K562 (cell line): ENCODE data around the gene STYXL1. TPM values are rescaled to one million over a fixed set of nuclear protein-coding genes. Genes with fewer than 3 reads are reported as not detected.

Source experiments
- ATAC-seq: fragments of 200-7000 bp; cut with Tn5 transposase; 3 replicates; pipeline ENCODE4 v1.9.1; 2020; ENCODE audit warnings: moderate library complexity
- BruUV-seq: library from RNA; stranded (reverse); fragments of 400-500 nt; replicated peaks from 2 replicates; lab custom pipeline; 2021; lab: Mats Ljungman, UMichigan
- CTCF ChIA-PET: fragments of 300-600 bp; formaldehyde crosslinking; extraction: SDS; loops from one replicate; lab custom pipeline; 2021; ENCODE audit warnings: low intra/inter-chr PET ratio; lab: Yijun Ruan, JAX
- POLR2A ChIA-PET: fragments of 300-600, 350-650 bp; sonication (Branson Sonifier 250); formaldehyde crosslinking; extraction: SDS; loops from one replicate; lab custom pipeline; 2021; ENCODE audit warnings: antibody characterized with exemption, inconsistent platforms; lab: Yijun Ruan, JAX
- DNase-seq, 4 experiments: peaks; one replicate each; pipeline versions ENCODE4 v3.0.0 to v3.0.0-alpha.2; 2011 to 2018; ENCODE audit warnings: low spot score in 3 of 4, mixed read lengths in 3 of 4; ENCODE audit errors: extremely low read depth in 1 of 4
- FAIRE-seq: peaks from 2 replicates; lab custom pipeline; 2011; peaks lifted over from hg19 to GRCh38; lab: Jason Lieb, UNC
- H2AFZ ChIP-seq: 2 replicates; pipeline ENCODE4 v1.6.0; 2011; ENCODE audit warnings: low read depth, low read length, control low read depth, inconsistent platforms
- H3K27ac ChIP-seq: fragments of 200-600 bp; 3 replicates; pipeline ENCODE4 v1.8.0; 2011; ENCODE audit warnings: low read depth, mild to moderate bottlenecking, control low read depth, inconsistent platforms, low read length, moderate library complexity, mixed read lengths; ENCODE audit errors: extremely low read depth
- H3K27me3 ChIP-seq, 2 experiments: fragments of 300-600 bp in 1 of 2; 2 replicates in 1 of 2; 3 replicates in 1 of 2; pipeline versions ENCODE4 v1.6.0 to v1.8.0; 2011; ENCODE audit warnings: inconsistent platforms in 2 of 2, low read length in 2 of 2, mild to moderate bottlenecking in 1 of 2, mixed read lengths in 1 of 2, moderate library complexity in 1 of 2; ENCODE audit not compliant: control insufficient read depth in 2 of 2, insufficient read depth in 2 of 2
- H3K36me3 ChIP-seq: fragments of 300-600 bp; 3 replicates; pipeline ENCODE4 v1.8.0; 2011; ENCODE audit warnings: mild to moderate bottlenecking, low read length, inconsistent platforms; ENCODE audit not compliant: control insufficient read depth, insufficient read depth
- H3K4me1 ChIP-seq, 2 experiments: fragments of 200-600 bp in 1 of 2; replicated peaks in 1 of 2; 2 replicates in 1 of 2; 3 replicates in 1 of 2; pipeline versions ENCODE4 v1.5.1 to v1.8.0; 2011; ENCODE audit warnings: inconsistent platforms in 2 of 2, low read length in 2 of 2, mild to moderate bottlenecking in 1 of 2, mixed read lengths in 1 of 2, moderate library complexity in 1 of 2; ENCODE audit not compliant: control insufficient read depth in 2 of 2, insufficient read depth in 2 of 2
- H3K4me2 ChIP-seq: 2 replicates; pipeline ENCODE4 v1.6.1; 2011; ENCODE audit warnings: low read length, control low read depth, inconsistent platforms, mixed read lengths; ENCODE audit not compliant: insufficient read depth
- H3K4me3 ChIP-seq: fragments of 200-600 bp; sonication (generic), shearing (Covaris generic); 2 replicates; pipeline ENCODE4 v1.5.1; 2016; ENCODE audit warnings: control low read depth, inconsistent platforms
- H3K79me2 ChIP-seq: fragments of 200-600 bp; 3 replicates; pipeline ENCODE4 v1.8.0; 2011; ENCODE audit warnings: low read length, inconsistent platforms; ENCODE audit not compliant: control insufficient read depth, insufficient read depth
- H3K9ac ChIP-seq, 2 experiments: 2 replicates each; pipeline versions ENCODE4 v1.6.0 to v1.6.1; 2011; ENCODE audit warnings: low read depth in 2 of 2, low read length in 2 of 2, control low read depth in 1 of 2, inconsistent platforms in 1 of 2, mild to moderate bottlenecking in 1 of 2, mixed read lengths in 1 of 2; ENCODE audit not compliant: insufficient read depth in 1 of 2
- H3K9me1 ChIP-seq: one replicate; pipeline ENCODE4 v1.6.0; 2011; ENCODE audit warnings: inconsistent platforms, mild to moderate bottlenecking, low read length, moderate library complexity; ENCODE audit not compliant: control insufficient read depth, insufficient read depth
- H3K9me3 ChIP-seq: replicated peaks from 2 replicates; pipeline ENCODE4 v1.5.1; 2011; ENCODE audit warnings: low read depth, low read length, inconsistent platforms; ENCODE audit not compliant: control insufficient read depth, insufficient read depth
- H4K20me1 ChIP-seq: replicated peaks from 2 replicates; pipeline ENCODE4 v1.6.1; 2011; ENCODE audit warnings: low read length, inconsistent platforms, mixed read lengths; ENCODE audit not compliant: control insufficient read depth, insufficient read depth
- ASH1L ChIP-seq: fragments of 450-650 bp; IDR thresholded peaks from 2 replicates; pipeline ENCODE4 v1.6.1; 2018; ENCODE audit warnings: borderline replicate concordance, mild to moderate bottlenecking, low read depth; ENCODE audit not compliant: partially characterized antibody
- BRF1 ChIP-seq: IDR thresholded peaks from 3 replicates; pipeline ENCODE4 v1.6.1; 2011; ENCODE audit warnings: borderline replicate concordance, mild to moderate bottlenecking; ENCODE audit not compliant: insufficient read length; ENCODE audit errors: extremely low read depth
- CEBPG ChIP-seq, 3 experiments: fragments of 200-800 bp in 1 of 3; sonication (Bioruptor generic) in 1 of 3; sonication (generic) in 1 of 3; formaldehyde crosslinking in 1 of 3; IDR thresholded peaks in 2 of 3; conservative IDR thresholded peaks in 1 of 3; 2 replicates each; pipeline versions ENCODE4 v1.6.1 to v1.8.0; 2016 to 2022; ENCODE audit warnings: missing compliant biosample characterization in 2 of 3, missing genetic modification characterization in 2 of 3, mild to moderate bottlenecking in 1 of 3, missing genetic modification reagents in 1 of 3
- ETS2 ChIP-seq: IDR thresholded peaks from 2 replicates; pipeline ENCODE4 v1.6.1; 2016; ENCODE audit warnings: borderline replicate concordance, missing genetic modification characterization, mild to moderate bottlenecking, moderate library complexity, missing compliant biosample characterization; ENCODE audit not compliant: poor library complexity, severe bottlenecking
- HDAC1 ChIP-seq, 2 experiments: fragments of 450-650 bp; IDR thresholded peaks; 2 replicates each; pipeline ENCODE4 v1.6.1; 2016 to 2017; ENCODE audit warnings: inconsistent platforms in 1 of 2, mild to moderate bottlenecking in 1 of 2, moderate library complexity in 1 of 2
- HDAC8 ChIP-seq: fragments of 450-650 bp; IDR thresholded peaks from 2 replicates; pipeline ENCODE4 v1.6.1; 2016; ENCODE audit warnings: mild to moderate bottlenecking, missing genetic modification characterization, moderate library complexity, missing compliant biosample characterization
- HMG20A ChIP-seq: fragments of 450-650 bp; formaldehyde crosslinking; conservative IDR thresholded peaks from 2 replicates; pipeline ENCODE4 v1.4.0; 2020; ENCODE audit warnings: mild to moderate bottlenecking, mixed read lengths
- MIER1 ChIP-seq: fragments of 450-650 bp; IDR thresholded peaks from 2 replicates; pipeline ENCODE4 v1.6.1; 2016; ENCODE audit warnings: antibody characterized with exemption, mild to moderate bottlenecking, low read depth
- RBBP5 ChIP-seq: fragments of 200-600 bp; sonication (generic); IDR thresholded peaks from 2 replicates; pipeline ENCODE4 v1.6.1; 2012; ENCODE audit warnings: borderline replicate concordance, mild to moderate bottlenecking, low read length, control low read depth, inconsistent platforms; ENCODE audit not compliant: insufficient read depth, poor library complexity, severe bottlenecking
- SMAD1 ChIP-seq: fragments of 150-350 bp; IDR thresholded peaks from 2 replicates; pipeline ENCODE4 v1.6.1; 2014; ENCODE audit warnings: low read length, low read depth; ENCODE audit not compliant: partially characterized antibody
- SRSF3 ChIP-seq: fragments of 200-400 bp; formaldehyde crosslinking; IDR thresholded peaks from 2 replicates; pipeline ENCODE4 v1.6.1; 2016; ENCODE audit warnings: mild to moderate bottlenecking, low read length, moderate library complexity; ENCODE audit not compliant: insufficient read depth
- TFAM ChIP-seq: fragments of 250-450 bp; sonication (Bioruptor Pico); conservative IDR thresholded peaks from 2 replicates; pipeline ENCODE4 v1.5.0; 2021; ENCODE audit warnings: mild to moderate bottlenecking, moderate library complexity
- THAP7 ChIP-seq: fragments of 250-450 bp; sonication (Bioruptor Pico); IDR thresholded peaks from 2 replicates; pipeline ENCODE4 v1.5.0; 2021
- U2AF2 ChIP-seq: fragments of 200-400 bp; formaldehyde crosslinking; optimal IDR thresholded peaks from 2 replicates; pipeline ENCODE3; 2017; ENCODE audit warnings: low read depth, mild to moderate bottlenecking, low read length
- ZBTB17 ChIP-seq: fragments of 450-650 bp; formaldehyde crosslinking; IDR thresholded peaks from 2 replicates; pipeline ENCODE4 v1.4.0; 2020; ENCODE audit warnings: mild to moderate bottlenecking
- ZNF224 ChIP-seq: sonication (generic); formaldehyde crosslinking; IDR thresholded peaks from 2 replicates; pipeline ENCODE4 v1.8.0; 2022; ENCODE audit warnings: mild to moderate bottlenecking, missing genetic modification reagents
- WGBS: fragments of 100-300 bp; shearing (Covaris generic); methylation state at CpG from one replicate; pipeline ENCODE4 v1.1.6; 2016; ENCODE audit warnings: low coverage, mixed read lengths; ENCODE audit not compliant: insufficient coverage; ENCODE audit errors: missing lambda C conversion rate; 5-methylcytosine and 5-hydroxymethylcytosine counted together
- in situ Hi-C: fragments of 300-500 bp; cut with MboI; formaldehyde crosslinking; loops from 4 replicates; pipeline ENCODE4 v1.15.0; 2018; ENCODE audit warnings: inconsistent platforms, mixed read lengths
- intact Hi-C: fragments of 100-400 bp; cut with micrococcal nuclease; formaldehyde crosslinking; loops from 2 replicates; pipeline ENCODE4 v1.14.2; 2022
- polyA plus RNA-seq, 8 experiments: library from polyadenylated mRNA; depleted of rRNA in 4 of 8; stranded (reverse) in 5 of 8; unstranded in 3 of 8; fragments of >200 nt; fragmentation: Nextera tagmentation in 2 of 8; fragmentation: Illumina TruSeq in 1 of 8; extraction: Ambion mirVana in 2 of 8; extraction: Trizol in 1 of 8; gene quantifications; 2 replicates each; pipeline versions ENCODE4 v1.2.1 to v1.2.3, GENCODE V29; 2011 to 2014; ENCODE audit warnings: inconsistent platforms in 1 of 8, missing spikeins in 1 of 8
- total RNA-seq, 7 experiments: library from RNA; depleted of rRNA in 6 of 7; stranded (reverse); fragments of >200 nt in 6 of 7; fragmentation: Illumina TruSeq in 2 of 7; extraction: Trizol in 2 of 7; gene quantifications; 2 replicates each; pipeline versions ENCODE4 v1.2.1 to v1.2.3, GENCODE V29; 2011 to 2021; ENCODE audit warnings: low replicate concordance in 1 of 7
- TF ChIP-seq, protein P1 (sequence below): fragments of 450-650 bp; IDR thresholded peaks from 2 replicates; pipeline ENCODE4 v1.7.0; 2016; ENCODE audit warnings: borderline replicate concordance

Gene STYXL1
- total and polyA plus RNA-seq, 9 of the 15 experiments (the other 6 are each of a cell fraction or from before 2014, with no cell fraction given): 36.5 to 97.2 (median 49.9) TPM

- TF ChIP-seq BRF1 (no peak), THAP7 (CRISPR knock-in tag) (no peak), ZNF224 (no peak)
These were observed 93.9 kb downstream of the STYXL1 start (continued) for GRCh38 chr7:75953931-75954330.

DNA sequence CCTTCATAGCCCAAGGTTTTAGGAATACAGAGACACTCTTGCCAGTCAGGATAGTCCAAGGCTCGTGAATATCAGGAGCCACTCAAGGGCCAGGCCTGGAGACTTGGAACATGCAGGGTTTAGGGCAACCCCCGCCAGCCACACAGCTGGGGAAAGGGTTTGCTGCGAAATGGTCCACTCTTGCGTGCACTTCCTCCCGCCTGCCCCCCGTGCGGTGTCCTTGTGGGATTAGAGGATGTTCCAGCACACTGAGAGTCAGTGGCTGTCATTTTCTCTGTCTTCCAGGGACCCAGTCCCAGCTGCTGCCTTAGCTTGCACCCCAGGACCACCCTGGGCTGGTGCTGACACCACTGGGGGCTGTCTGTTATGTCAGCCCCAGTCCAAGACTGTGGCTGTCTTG is 94.4 kb downstream of the STYXL1 start:
- H3K79me2 ChIP-seq: peaks cover 16% of the 10 kb centered on the region
- ChIA-PET CTCF (no interaction called here), POLR2A (no interaction called here)
- peaks cover 49% of the 10 kb centered on the region for H3K36me3 ChIP-seq
- 95% methylated on average over 7 of the region's 7 CpGs for WGBS
- peak overlapping the region in 1 of 2 experiments; percentile 42; a peak in 1 of 4 replicates for H3K9ac ChIP-seq
- FAIRE-seq (no peak), ATAC-seq (no peak), DNase-seq (no peak)
- H2AFZ ChIP-seq: no peak overlapping the region
- H3K9me3 ChIP-seq: no peaks in the 10 kb centered on the region
- no peak overlapping the region for H3K4me2 ChIP-seq
- BruUV-seq: no TSS peak
- H3K27me3 ChIP-seq: no peaks in the 10 kb centered on the region
- no peak overlapping the region for H3K27ac ChIP-seq
- intact Hi-C loops (no loop called here), in situ Hi-C loops (no loop called here)
- H3K9me1 ChIP-seq: no peaks in the 10 kb centered on the region
- H3K4me3 ChIP-seq: no peak overlapping the region
- TF ChIP-seq, protein P1, sequence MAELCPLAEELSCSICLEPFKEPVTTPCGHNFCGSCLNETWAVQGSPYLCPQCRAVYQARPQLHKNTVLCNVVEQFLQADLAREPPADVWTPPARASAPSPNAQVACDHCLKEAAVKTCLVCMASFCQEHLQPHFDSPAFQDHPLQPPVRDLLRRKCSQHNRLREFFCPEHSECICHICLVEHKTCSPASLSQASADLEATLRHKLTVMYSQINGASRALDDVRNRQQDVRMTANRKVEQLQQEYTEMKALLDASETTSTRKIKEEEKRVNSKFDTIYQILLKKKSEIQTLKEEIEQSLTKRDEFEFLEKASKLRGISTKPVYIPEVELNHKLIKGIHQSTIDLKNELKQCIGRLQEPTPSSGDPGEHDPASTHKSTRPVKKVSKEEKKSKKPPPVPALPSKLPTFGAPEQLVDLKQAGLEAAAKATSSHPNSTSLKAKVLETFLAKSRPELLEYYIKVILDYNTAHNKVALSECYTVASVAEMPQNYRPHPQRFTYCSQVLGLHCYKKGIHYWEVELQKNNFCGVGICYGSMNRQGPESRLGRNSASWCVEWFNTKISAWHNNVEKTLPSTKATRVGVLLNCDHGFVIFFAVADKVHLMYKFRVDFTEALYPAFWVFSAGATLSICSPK: no peak
- TF ChIP-seq CEBPG (CRISPR knock-in tag; IDR thresholded peaks at IDR 0.05) (no peak), CEBPG (tag; conservative IDR thresholded peaks at IDR 0.05 in 1 of 2, IDR thresholded peaks at IDR 0.05 in 1 of 2) (no peak), HDAC8 (tag) (no peak), SRSF3 (no peak), TFAM (CRISPR knock-in tag) (no peak), HMG20A (no peak), MIER1 (no peak), HDAC1 (IDR thresholded peaks at IDR 0.05) (no peak), RBBP5 (no peak), ZBTB17 (CRISPR knock-in tag) (no peak), U2AF2 (no peak), ETS2 (tag) (no peak), SMAD1 (no peak), ASH1L (no peak)
- H3K4me1 ChIP-seq: no peaks in the 10 kb centered on the region; a peak in 1 of 5 replicates
- peaks cover 7% of the 10 kb centered on the region; the same call in 1 of the 2 replicates for H4K20me1 ChIP-seq
